Measurements from ENCODE around the gene CD101.

DNA sequence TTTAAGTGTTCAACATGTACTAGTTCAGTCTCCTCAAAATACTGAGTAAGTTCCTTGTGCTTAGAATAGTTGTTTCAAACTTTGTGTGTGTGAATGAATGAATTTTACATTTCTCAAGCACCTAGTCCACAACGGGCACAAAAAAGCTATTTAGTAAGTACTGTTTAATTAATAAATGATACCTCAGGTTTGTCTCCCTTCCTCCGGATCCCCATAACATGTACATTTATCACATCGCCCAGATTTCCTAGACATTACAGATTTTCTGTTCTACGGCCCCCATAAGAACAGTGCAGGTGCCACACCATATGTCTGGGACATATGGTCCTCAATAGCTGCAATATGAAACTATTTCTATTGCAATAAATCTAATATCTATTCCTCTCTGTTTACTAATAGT, 57.2 kb downstream of the CD101 start:
- no peak for TF ChIP-seq CTCF (IDR thresholded peaks at IDR 0.05)
- no peak for TF ChIP-seq POLR2A (IDR thresholded peaks at IDR 0.05)
- no peak for TF ChIP-seq EP300 (IDR thresholded peaks at IDR 0.05)
- TF ChIP-seq POLR2AphosphoS5 (IDR thresholded peaks at IDR 0.05), result no peak
